DMS114 treated with DMSO at 0.1 percent for 48 hours (cell line): ENCODE measurements around the gene PAPPA.

Experiments
- DNase-seq: peaks from one replicate; lab custom pipeline; 2025; ENCODE audit not compliant: unreplicated experiment; lab: John Stamatoyannopoulos, UW

Gene PAPPA

DNA sequence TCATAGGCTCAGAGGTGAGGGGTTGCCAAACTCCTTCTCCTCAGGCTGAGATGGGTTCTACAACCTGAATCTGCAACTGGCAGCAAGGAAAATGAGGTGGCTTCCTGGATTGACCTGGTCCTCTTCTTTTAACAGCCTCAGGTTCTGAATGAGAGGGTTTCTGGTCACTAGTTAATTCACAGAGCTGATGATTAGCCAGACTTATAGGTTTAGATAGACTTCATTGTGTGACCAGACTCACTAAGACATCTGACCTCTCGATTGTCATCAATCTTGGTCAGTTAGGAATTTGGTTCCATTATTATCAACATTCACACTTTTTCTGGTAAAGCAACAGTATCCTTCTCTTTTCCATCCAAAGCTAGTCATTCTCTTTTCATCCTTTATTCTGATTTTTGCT is 257.9 kb downstream of the PAPPA start:
- no peak for DNase-seq

DNA sequence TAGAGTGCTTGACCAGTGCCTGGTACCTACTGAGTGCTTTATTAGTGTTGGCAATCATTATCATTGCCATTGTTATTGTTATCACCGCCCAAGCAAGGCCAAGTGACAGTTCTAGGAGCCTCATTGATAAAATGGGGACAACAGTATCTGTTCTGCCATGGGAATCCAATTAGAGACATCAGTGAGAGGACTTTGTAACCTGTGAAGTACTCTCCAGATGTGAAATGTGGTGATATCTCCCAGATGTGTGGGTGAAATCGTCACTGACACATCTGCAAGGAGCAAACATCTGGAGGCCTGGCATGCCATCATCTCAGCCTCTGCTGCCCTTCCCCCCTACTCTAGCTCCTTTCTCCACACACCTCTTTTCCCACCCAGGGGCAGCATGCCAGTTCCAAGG is 260.8 kb downstream of the PAPPA start:
- DNase-seq: no peak

DNA sequence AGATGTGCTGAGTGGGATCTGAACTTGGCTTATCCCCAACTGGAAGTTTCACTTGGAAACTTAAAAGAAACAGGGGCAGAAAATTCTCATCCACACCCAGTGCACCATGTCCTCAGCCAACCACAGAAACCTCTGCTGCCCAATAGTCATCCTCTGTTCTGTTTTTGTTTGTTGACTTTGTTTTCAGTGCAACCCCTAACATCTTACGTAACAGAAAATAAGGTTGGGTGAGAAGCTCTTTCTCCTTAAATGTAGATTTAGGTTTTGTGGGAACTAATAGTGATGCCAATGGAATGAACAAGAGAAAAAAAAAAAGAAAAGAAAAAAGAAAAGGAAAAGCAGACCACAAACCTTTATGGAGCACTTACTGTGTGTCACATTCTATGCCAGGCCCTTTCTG is 262.8 kb downstream of the PAPPA start:
- no peak for DNase-seq

DNA sequence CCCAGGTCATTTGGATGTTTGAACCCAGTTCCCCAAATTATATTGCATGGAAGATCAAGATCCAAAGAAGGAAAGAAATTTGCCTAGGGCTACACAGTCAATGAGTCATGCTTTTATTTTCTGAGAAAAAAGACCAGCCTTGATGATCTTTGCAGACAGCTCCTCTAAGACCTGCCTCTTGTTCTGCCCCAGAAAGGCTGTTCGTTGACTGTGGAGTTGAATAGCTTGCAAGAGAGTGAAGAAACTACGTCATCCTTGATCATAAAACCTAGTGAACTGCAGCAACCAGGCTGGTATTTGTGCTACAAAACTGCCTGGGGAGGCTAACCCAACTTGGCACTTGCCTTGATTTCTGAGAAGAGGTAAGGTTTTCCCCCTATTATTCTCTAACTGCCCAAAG is 263.9 kb downstream of the PAPPA start:
- no peak for DNase-seq

DNA sequence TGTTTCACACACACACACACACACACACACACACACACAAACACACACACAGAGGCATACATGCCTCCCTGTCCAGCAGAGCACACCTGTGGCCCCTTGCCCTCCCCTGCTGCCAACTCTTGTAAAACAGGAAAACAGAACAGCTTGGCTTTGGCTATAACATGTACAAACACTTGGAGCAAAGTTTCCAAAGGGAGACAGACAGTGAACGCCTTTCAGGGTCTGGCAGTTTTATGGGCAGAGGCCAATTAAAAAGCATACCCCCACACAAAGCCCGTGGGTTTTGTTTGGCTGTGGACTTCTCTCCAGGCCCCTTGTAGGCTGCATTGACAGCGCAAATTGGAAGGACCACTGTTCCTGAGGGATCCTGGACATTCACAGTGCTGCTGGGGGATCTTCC is 265.6 kb downstream of the PAPPA start:
- no peak for DNase-seq

DNA sequence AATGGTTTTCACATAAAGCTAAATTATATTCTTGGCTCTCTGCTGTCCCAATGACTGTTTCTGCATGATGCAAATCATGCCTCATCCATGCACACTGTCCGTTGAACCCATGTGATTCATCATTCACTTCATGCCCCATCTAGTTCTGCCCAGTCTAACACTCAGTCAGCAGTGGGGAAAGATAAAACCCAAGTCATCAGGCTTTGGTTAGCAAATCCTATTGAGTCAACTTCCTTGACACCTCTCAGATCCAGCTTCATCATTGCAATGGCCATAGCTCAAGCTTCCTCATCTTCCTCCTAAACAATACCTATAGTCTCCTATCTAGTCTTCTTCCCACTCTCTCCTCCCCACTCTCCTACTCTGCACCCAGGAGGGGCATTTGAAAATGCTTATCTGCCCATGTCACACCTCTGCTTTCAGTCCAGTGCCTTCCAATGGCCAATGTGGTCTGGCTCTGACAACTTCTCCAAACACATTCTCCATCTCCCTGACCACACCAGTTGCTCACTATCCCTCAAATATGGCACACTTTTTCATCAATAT is 267.5 kb downstream of the PAPPA start:
- DNase-seq: no peak

DNA sequence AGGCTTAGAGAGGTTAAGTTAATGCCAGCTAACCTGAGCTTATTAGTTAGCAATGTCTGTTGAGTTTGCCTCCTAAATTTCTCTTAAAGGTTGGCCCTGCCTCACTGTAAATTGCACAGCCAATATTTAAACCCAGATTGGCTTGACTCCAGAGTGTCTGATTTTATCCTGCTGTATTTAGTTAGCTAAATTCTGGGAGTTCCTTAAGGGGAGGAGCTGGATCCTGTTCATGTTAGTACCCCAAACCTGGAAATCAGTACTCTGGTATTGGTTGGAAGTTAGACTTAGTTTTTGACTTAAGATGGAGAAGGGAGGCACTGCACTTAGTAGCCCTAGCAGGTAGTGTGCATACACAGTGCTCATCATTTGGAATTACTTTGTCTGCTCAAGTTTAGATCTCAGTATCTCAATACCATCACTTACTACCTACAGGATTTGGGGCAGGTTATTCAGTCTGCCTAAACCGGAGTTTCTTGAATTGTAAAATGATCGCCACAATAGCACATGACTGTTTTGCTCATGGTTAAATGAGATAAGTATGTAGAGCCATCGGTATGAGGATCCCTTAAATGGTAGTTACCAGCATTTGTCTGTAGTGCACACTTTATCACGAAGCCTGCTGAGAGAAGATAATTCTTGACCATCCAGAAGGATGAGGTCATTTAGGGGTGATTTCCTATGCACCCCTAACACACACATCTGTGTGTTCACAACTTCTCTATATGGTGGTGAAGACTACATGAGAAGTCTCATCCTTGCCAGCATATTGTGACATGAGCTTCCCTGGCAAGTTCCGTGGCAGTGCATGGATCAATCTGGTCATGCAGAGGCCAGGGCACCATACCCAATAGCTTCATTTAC is 268.8 kb downstream of the PAPPA start:
- no peak for DNase-seq

DNA sequence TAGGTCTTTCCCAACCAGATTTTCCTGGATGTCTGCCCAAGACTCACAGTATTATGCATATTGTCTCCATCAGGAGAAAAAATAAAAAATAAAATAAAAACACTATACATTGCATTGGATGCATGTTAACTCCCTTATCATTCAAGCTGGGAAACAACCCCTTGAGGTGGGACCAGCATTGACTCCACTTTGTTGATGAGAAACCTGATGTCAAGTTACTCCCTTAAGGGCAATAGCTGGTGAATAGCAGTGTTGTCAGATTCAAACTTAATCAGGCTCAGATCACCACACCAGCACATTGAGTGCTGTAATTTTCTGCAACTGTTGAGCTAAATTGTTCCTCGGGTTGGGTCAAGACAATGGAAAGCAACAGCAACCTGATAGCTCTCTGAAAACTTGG is 269.6 kb downstream of the PAPPA start:
- no peak for DNase-seq

DNA sequence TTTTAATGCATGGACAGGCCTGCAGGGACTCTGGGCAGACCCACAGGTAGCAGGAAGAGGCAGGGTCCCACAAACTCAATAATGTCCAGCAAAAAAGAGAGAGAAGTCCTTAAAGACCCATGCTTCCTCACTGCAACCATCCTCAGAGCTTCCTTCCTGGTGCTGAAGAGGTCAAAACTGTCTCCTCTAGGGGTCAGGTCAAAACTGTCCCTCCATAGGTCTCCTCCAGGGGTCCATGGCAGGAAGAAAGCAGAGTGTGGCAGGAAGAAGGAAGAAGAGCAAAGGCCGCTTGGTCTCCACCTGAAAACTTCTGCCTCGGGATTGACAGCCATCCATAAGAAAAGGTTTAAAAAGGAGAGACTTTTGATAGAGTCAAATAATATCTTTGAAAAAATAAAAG is 271.7 kb downstream of the PAPPA start:
- no peak for DNase-seq

DNA sequence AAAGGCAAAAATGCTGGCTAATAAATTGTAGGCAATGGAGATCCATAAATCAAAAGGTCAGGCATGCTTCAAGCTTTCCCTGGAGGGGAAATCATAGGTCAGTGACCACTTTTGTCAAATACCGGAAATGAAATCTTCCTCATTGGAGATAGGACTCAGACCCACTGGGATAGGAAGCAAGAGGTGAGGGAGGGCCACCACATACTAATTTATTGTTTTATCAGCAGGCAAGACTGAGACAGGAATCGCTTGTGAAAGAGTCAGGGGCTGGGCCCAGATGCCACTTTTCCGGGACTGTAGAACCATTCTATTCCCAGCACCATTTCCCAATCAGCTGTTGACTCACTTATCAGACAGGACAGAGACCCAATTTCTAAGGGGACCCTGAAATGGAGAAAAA is 277.3 kb downstream of the PAPPA start:
- DNase-seq: no peak

DNA sequence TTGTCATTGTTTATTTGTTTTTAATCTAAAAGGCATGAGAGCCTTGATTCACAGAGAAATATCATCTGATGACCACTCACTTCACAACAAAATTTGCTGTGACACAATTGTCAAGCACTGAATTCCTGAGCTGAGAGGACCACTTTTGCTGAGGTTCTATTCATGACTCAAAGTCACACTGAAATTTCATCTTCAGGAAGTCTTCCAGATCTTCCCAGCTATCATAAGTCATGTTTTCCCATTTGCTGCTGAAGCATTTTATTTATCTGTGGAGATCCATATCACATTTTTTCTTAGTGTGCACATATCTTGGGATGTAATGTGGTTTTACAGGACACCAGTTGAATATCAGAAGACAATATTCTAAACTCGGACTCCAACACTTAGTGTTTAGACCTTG is 278.5 kb downstream of the PAPPA start:
- no peak for DNase-seq

DNA sequence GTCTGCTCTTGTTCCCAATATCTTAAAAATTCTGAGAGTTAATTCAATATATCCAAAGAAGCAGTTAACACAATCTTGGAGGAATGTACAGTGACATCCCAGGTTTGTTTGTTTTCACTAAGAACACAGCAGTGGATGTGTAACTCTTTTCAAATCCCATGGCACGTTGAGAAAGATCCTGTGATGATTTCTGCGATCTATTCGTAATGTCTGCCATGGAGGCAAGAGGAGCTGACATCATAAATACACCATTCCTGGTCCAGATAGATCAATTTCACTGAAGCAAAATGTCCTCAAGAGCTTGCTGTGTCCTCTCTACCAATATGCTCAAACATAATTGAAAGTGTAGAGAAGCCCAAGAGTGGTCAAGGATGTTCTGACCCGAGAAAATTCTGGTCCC is 280.7 kb downstream of the PAPPA start:
- DNase-seq: no peak

DNA sequence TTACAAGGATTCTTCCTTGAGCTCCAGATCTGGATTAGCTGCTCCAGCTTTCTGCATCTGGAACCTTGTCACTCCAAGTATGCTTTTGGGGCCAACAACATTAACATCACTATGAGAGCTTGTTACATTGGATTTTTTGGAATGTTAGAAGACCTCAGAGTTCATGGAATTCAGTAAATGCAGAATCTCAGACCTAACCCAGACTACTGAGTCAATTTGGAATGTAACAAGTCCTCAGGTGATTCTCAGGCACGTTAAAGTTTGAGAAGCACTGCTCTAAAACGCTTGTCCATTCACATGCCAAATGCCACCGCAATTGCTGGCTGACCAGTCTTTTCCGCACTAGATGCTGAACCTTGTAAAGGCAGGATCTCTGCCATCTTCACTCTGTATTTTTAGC is 282.1 kb downstream of the PAPPA start:
- no peak for DNase-seq

DNA sequence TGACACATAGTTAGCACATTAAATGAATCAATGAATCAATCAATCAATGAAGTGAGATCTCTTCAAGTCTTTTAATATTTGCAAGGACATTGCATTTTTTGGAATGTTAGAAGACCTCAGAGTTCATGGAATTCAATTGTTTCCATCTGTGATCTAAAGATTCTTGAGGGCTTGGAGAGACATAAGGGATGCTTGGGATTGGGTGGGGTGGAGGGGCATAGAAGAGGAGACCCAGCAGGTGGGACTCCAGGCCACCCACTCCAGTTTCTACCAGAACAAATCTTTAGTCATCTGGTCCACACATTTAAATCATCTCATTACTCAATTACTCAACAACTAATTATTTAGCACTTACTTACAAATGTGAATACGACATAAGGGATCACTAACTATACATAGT is 282.5 kb downstream of the PAPPA start:
- DNase-seq: no peak

DNA sequence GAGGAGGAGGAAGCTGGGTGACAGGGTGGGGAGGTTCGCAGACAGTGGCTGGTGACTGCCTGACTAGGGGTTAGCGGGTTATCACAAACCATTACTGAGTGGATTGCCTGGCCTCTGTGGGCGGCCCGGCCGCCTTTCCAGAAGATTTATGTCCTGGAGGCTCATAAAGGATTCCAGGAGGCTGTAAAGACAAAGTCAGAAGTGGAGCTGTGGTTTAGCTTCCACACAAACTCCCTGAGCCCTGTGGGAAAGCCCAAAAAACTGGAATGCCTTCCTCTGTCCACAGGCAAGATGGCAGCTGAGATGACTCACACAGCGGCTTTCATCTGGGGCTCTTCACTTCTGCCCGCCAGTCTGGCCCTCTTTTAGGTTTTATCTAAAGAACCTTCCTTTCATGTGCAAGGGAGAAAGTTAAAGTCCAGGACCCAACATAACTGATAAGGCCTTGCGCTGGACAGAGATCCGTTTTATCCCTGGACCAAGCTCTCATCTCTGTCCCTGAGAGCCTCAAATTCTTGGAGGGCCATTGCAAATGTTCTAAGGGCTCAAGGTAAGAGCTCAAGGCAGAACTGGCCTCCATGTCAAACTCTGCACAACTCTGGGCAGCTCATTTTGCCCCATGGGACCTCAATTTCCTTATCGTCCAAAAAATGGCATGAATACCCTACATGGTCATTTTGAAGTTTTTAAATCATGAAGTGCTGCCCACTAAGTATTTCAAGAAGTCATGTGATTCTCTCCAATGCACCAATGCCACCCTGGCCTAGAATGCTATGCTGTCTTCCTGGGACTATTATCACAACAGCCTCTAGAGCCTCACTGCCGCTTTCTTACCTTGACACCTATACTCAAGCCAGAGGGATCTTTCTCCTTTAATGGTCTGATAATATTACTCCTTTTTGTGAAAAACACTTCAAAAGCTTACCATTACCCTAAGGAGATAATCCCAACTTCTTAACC is 284.1 kb downstream of the PAPPA start:
- no peak for DNase-seq

DNA sequence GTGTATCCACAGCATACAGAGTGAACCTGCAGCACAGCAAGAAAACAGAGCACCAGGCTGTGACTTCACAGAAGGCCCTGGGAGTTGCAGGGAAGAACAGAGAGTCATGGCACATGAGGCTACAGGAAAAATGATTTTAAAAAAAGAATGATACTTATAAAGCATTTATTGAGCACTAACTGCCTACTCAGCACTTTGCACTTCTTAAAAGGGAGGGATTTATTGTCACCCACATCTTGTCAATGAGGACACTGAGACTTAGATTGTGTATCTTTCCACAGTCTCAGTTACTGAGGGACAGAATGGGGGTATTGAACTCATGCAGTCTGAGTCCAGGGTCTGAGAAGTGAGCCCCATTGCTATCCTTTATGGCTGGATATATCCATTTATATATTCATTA is 288.9 kb downstream of the PAPPA start:
- no peak for DNase-seq

DNA sequence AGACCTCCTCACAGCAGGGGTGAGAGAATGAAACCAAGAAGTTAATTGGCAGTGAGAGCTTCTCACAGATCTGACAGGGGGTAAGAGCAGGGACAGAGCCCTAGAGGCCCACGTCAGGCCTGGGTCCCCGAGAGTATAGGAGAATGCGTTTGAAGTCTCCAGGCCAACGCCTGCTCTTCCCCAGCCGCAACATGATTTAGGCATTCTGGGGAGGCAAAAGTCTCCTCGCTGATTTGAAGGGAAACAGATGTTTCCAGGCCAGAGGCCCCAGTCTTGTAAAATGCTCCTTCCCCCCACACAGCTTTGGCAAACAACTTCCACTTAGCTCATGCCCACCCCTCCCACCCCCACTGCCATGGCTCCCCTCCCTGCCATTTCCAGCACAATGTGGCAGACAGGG is 294.3 kb downstream of the PAPPA start:
- no peak for DNase-seq

DNA sequence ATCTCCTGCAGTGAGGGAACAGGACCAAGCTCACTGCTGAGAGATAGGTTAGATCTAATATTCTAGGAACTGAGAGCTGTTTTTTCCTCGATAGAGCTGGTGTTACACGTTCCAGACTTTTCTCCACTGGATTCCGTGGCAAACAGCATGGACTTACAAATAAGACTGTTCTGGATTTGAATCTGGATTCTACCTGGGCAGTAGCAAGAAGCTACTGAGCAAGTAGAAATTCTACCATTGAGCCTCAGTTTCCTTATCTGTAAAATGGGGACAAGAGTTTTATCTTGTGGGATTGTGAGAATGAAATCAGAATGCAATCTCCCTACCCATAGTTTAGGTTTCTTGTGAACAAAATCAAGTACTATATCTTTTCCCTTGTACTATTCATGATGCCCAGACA is 294.8 kb downstream of the PAPPA start:
- DNase-seq: no peak

DNA sequence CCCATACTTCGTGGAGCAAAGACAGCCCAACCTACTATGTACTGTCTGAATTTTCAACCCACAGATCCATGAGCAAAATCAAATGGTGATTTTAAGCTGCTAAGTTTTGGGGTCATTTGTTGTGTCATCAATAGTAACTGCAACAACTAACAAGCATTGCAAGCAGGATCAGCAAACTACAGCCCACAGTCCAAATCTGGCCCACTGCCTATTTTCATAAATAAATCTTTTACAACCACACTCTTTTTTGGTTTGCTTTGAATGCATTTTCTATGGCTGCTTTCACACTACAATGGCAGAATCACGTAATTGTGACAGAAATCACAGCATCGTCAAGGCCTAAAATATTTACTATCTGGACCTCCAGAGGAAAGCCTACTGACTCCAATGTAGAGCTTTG is 296.4 kb downstream of the PAPPA start:
- DNase-seq: no peak

DNA sequence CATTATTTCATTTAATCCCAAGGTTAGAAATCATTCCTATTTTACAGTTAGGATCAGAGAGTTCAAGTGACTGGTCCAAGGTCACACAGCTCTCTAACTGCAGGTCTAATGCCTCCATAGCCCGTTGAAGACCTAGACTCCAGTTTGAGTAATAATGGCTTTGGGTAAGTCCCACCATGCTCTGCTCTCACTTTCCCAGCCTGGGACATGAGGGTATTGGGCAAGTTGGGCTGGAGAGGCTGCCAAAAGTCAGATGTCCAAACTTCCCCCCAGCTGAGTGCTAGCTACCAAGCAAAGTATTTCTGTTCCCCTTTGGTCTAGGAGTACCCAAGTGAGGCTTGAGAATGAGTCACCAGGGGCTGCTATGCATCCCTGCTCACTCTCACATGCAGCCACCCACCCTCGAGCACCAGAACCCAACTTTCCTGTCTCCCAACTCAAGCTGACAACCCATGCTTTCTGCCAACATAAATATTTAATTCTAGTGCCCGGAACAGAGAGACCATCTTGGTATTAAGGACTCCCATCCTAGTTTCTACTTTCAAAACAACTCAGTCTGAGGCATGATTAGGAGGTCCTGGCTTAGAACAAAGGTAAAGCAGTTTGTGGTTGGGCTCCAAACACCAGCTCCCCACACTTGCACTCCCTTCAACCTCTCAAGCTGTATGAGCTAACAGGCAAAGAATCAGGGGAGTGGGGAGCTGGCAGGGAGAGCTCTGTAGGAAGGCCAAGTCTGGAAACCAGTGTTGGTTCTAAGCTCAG is 297.0 kb downstream of the PAPPA start:
- DNase-seq: no peak

DNA sequence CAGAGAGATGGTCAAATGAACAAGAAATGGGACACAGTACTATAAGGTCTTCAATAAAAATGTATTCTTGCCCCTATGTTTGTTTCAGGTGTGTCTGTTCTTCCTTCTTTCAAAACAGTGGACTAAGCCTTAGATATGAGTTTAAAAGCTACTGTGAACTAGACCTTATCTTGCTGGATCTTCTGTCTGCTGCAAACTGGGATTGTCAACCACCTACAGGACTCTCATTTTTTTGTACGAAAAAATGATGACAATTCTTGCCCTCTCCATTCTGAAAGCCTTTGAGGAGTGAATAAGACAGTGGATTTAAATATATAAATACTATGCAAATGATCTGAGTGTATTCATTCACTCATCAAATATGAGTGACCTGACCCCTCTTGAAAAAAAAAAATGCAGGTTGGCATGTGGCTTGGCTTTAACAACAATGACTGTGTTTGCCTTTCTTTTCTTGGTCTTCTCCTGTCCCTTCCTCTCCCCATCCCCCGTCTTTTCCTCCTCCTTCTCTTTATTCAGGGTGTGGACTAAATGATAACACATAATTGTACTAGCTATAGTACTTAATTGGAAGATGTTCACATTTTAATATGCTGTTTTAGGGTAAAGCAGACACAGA is 298.0 kb downstream of the PAPPA start:
- no peak for DNase-seq
